Neural cell (in vitro differentiated cells): ENCODE data around the gene SYT15B. TPM values are rescaled to one million over a fixed set of nuclear protein-coding genes. Genes with fewer than 3 reads are reported as not detected.
"Not testable (repeated sequence)": the region's sequence is repeated elsewhere in the genome, so short reads cannot be mapped to it uniquely, and the experiment has no call there.

Experiments
- H2AFZ ChIP-seq: fragments of 200-600, 300-800 bp; sonication (generic), shearing (Covaris generic); 2 replicates; pipeline ENCODE4 v1.6.0; 2014; ENCODE audit warnings: low read depth, mild to moderate bottlenecking, antibody characterized with exemption, low read length, moderate library complexity
- H3F3A ChIP-seq: fragments of 200-600 bp; shearing (Covaris generic); 2 replicates; pipeline ENCODE4 v1.6.1; 2016; ENCODE audit warnings: mild to moderate bottlenecking, moderate library complexity, mixed read lengths, antibody characterized with exemption, low read length; ENCODE audit not compliant: insufficient read depth, poor library complexity, severe bottlenecking
- H3K27ac ChIP-seq: fragments of 200-600, 300-800 bp; sonication (generic), shearing (Covaris generic); 2 replicates; pipeline ENCODE4 v1.5.1; 2014; ENCODE audit warnings: mild to moderate bottlenecking, low read length, moderate library complexity
- H3K27me3 ChIP-seq: fragments of 300-800, 200-600 bp; sonication (generic), shearing (Covaris generic); 2 replicates; pipeline ENCODE4 v1.6.0; 2014; ENCODE audit warnings: mild to moderate bottlenecking, low read depth, low read length, moderate library complexity; ENCODE audit not compliant: insufficient read depth
- H3K36me3 ChIP-seq: fragments of 300-800, 200-600 bp; sonication (generic), shearing (Covaris generic); 2 replicates; pipeline ENCODE4 v1.5.1; 2014; ENCODE audit warnings: mild to moderate bottlenecking, antibody characterized with exemption, low read length, moderate library complexity; ENCODE audit not compliant: insufficient read depth
- H3K4me2 ChIP-seq: fragments of 300-800, 200-600 bp; sonication (generic), shearing (Covaris generic); 2 replicates; pipeline ENCODE4 v1.6.0; 2014; ENCODE audit warnings: mild to moderate bottlenecking, low read length
- H3K4me3 ChIP-seq: fragments of 300-800, 200-600 bp; sonication (generic), shearing (Covaris generic); 2 replicates; pipeline ENCODE4 v1.5.1; 2014; ENCODE audit warnings: mild to moderate bottlenecking, low read length, moderate library complexity
- H3K79me2 ChIP-seq: fragments of 200-600 bp; shearing (Covaris generic); replicated peaks from 2 replicates; pipeline ENCODE4 v1.6.0; 2014; ENCODE audit warnings: mild to moderate bottlenecking, low read length, moderate library complexity; ENCODE audit not compliant: insufficient read depth
- H3K9ac ChIP-seq: fragments of 300-800, 200-600 bp; sonication (generic), shearing (Covaris generic); 2 replicates; pipeline ENCODE4 v1.6.1; 2016; ENCODE audit warnings: mild to moderate bottlenecking, low read length, mixed read lengths
- H3K9me2 ChIP-seq: fragments of 200-600 bp; shearing (Covaris generic); 2 replicates; pipeline ENCODE4 v1.6.1; 2016; ENCODE audit warnings: mild to moderate bottlenecking, low read length, mixed read lengths; ENCODE audit not compliant: insufficient read depth
- H3K9me3 ChIP-seq: fragments of 200-600, 300-800 bp; sonication (generic), shearing (Covaris generic); 2 replicates; pipeline ENCODE4 v1.6.1; 2016; ENCODE audit warnings: mild to moderate bottlenecking, mixed run types, low read length, moderate library complexity, mixed read lengths
- H4K20me1 ChIP-seq: fragments of 200-600 bp; shearing (Covaris generic); 2 replicates; pipeline ENCODE4 v1.6.1; 2016; ENCODE audit warnings: mild to moderate bottlenecking, mixed run types; ENCODE audit not compliant: insufficient read depth
- polyA plus RNA-seq: library from polyadenylated mRNA; depleted of rRNA; stranded (reverse); fragments of >200 nt; gene quantifications from 2 replicates; pipeline ENCODE4 v1.2.3, GENCODE V29; 2014

Gene SYT15B
- polyA plus RNA-seq, 1 donor from 2014 or later: not detected

GRCh38 chr10:47744881-47745280 lies 18.5 kb downstream of the SYT15B start:
- H3K79me2 ChIP-seq, H3K4me2 ChIP-seq, H3K9me2 ChIP-seq, H3K27ac ChIP-seq, H3K9me3 ChIP-seq, H3K36me3 ChIP-seq, H4K20me1 ChIP-seq, H3F3A ChIP-seq, H3K9ac ChIP-seq, H2AFZ ChIP-seq, H3K27me3 ChIP-seq: not testable (repeated sequence)
- H3K4me3 ChIP-seq: peak overlapping the region; percentile 28

- Histone ChIP-seq H3K9ac (peak overlapping the region; percentile 58), H3K27ac (peak overlapping the region; percentile 52), H3K4me3 (peak overlapping the region; percentile 59)
- H4K20me1 ChIP-seq, H3K79me2 ChIP-seq, H3F3A ChIP-seq, H3K9me2 ChIP-seq, H2AFZ ChIP-seq, H3K4me2 ChIP-seq, H3K9me3 ChIP-seq, H3K27me3 ChIP-seq, H3K36me3 ChIP-seq: not testable (repeated sequence)
These were observed 19.5 kb downstream of the SYT15B start for GRCh38 chr10:47743611-47744550.

- not testable (repeated sequence) for H3K4me2 ChIP-seq, H3K79me2 ChIP-seq, H3K9me3 ChIP-seq, H3K4me3 ChIP-seq, H3K27me3 ChIP-seq, H2AFZ ChIP-seq, H3K27ac ChIP-seq, H4K20me1 ChIP-seq, H3K36me3 ChIP-seq, H3F3A ChIP-seq, H3K9me2 ChIP-seq, H3K9ac ChIP-seq
These were observed 22.5 kb downstream of the SYT15B start for GRCh38 chr10:47740868-47741267.

GRCh38 chr10:47730911-47731310 lies 32.5 kb downstream of the SYT15B start:
- H3K36me3 ChIP-seq, H3K9me2 ChIP-seq, H2AFZ ChIP-seq, H3F3A ChIP-seq, H3K27ac ChIP-seq, H3K4me2 ChIP-seq, H3K4me3 ChIP-seq, H3K9ac ChIP-seq, H3K9me3 ChIP-seq, H4K20me1 ChIP-seq, H3K79me2 ChIP-seq, H3K27me3 ChIP-seq: not testable (repeated sequence)

GRCh38 chr10:47725740-47726139 lies 37.7 kb downstream of the SYT15B start:
- H3K27me3 ChIP-seq, H3K79me2 ChIP-seq, H3K4me3 ChIP-seq, H3K9me2 ChIP-seq, H4K20me1 ChIP-seq, H2AFZ ChIP-seq, H3K9me3 ChIP-seq, H3K36me3 ChIP-seq, H3K27ac ChIP-seq, H3F3A ChIP-seq, H3K4me2 ChIP-seq, H3K9ac ChIP-seq: not testable (repeated sequence)

GRCh38 chr10:47725047-47725446 lies 38.3 kb downstream of the SYT15B start:
- H3K27me3 ChIP-seq, H3K4me2 ChIP-seq, H3K9ac ChIP-seq: not testable (repeated sequence)

GRCh38 chr10:47724119-47724518 lies 39.3 kb downstream of the SYT15B start:
- not testable (repeated sequence) for H3K9ac ChIP-seq, H4K20me1 ChIP-seq, H2AFZ ChIP-seq, H3K27me3 ChIP-seq, H3K4me2 ChIP-seq, H3F3A ChIP-seq, H3K9me3 ChIP-seq, H3K9me2 ChIP-seq, H3K79me2 ChIP-seq, H3K36me3 ChIP-seq, H3K4me3 ChIP-seq, H3K27ac ChIP-seq

More at GRCh38 chr10:47725047-47725446, 38.3 kb downstream of the SYT15B start:
- not testable (repeated sequence) for H3K79me2 ChIP-seq, H3K36me3 ChIP-seq, H3K4me3 ChIP-seq, H3K9me2 ChIP-seq, H4K20me1 ChIP-seq, H3F3A ChIP-seq, H3K9me3 ChIP-seq, H2AFZ ChIP-seq, H3K27ac ChIP-seq

- not testable (repeated sequence) for H3K4me2 ChIP-seq, H4K20me1 ChIP-seq, H3K9me2 ChIP-seq, H3K9ac ChIP-seq, H3K79me2 ChIP-seq, H3K4me3 ChIP-seq, H3K9me3 ChIP-seq, H3F3A ChIP-seq, H3K27ac ChIP-seq, H3K36me3 ChIP-seq, H3K27me3 ChIP-seq, H2AFZ ChIP-seq
These were observed 40.0 kb downstream of the SYT15B start for GRCh38 chr10:47723362-47723761.
